ENCODE results near the gene CEP44.
"Not testable (repeated sequence)": the region's sequence is repeated elsewhere in the genome, so short reads cannot be mapped to it uniquely, and the experiment has no call there.

The CEP44 gene

DNA sequence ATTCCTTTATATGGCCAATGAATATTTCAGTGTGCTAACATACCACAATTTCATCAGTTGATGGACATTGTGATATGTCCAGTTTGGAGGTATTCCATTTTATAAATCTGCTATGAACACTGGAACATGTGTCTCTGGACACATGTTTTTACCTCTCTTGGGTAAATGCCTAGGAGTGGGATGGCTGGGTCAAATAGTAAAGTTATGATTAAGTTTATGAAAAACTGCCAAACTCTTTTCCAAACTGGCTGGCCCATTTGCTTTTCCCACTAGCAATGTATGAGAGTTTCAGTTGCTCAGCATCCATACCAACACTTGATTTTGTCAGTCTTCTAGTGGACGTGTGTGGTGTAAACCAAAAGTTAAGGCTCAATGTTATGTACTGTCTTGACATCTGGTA is 40.5 kb downstream of the CEP44 start:
- DNase-seq (ENCODE audit: low spot score) = no peak

DNA sequence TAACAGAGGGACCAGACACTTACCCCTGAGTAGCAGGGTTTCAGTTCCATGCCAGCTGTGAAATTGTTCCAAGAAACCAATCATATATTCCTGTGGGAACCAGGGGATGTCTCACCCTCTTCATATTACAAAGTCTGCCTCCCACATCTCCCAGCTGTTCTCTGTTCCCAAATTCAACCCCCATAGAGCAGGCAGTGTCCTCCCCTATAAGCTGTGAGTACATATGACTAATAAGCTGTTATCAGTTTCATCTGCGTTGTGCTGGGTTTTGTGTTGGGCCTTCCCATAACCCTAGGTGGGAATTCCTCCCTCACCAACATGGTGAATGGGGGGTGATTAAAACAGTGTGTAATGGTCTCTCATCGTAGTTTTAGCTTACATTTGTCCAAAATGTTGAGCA is 41.0 kb downstream of the CEP44 start:
- no peak for DNase-seq (ENCODE audit: low spot score)

DNA sequence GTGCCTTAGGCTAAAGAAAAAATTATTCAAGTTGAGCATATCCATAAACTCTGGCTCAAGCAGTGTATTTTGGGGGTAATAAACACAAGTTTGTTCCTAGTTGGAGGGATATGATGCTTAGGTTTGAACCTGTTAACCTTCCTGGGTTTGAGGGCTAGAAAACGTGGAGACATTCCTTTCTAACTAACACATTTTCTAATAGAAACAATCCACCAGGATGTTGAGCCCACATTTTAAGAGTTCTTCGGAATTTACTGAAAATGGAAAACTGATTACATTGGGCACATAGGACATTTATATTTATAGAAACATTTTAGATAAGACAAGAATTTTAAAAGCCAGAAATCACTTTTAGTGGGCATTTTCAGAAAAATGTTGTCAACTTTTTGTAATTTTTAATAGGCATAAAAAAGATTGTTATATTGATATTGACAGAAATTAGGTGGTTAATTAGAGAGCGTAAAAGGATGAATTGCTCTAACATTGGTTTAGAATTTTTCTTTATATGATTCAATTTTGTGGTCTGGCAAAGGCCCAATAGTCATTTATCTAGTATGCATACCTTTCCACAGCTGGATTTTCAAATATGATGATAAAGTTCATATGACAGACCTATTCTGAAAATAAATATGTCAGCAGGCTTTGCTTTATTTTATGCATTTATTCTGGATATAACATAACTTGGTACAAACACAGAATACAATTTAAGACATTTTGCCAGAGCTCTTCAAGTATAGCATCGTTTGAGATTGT is 49.2 kb downstream of the CEP44 start:
- no peak for DNase-seq (ENCODE audit: low spot score)

- no peak for DNase-seq (ENCODE audit: low spot score)
These were observed 50.9 kb downstream of the CEP44 start for GRCh38 chr4:174334628-174335027.

GRCh38 chr4:174340714-174341113 is 57.0 kb downstream of the CEP44 start:
- DNase-seq (ENCODE audit: low spot score) = no peak

DNA sequence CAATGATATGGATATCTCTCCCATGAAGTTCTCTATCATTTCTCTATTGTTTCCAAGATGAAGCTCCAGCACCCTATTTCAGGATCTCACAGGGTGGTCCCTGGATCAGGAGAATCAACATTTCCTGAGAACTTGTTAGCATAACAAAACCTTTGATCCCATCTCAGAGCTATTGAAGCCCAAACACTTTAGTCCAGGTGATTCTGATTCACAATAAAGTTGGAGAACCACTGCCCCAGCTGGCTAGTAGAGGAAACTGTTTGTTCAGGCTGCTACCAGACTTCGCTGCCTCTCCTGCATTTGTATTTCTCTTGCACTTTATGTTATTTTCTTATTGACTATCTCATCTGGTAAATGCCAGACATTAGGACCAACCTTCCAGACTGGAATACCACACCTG is 65.4 kb downstream of the CEP44 start:
- DNase-seq (ENCODE audit: low spot score) = no peak

DNA sequence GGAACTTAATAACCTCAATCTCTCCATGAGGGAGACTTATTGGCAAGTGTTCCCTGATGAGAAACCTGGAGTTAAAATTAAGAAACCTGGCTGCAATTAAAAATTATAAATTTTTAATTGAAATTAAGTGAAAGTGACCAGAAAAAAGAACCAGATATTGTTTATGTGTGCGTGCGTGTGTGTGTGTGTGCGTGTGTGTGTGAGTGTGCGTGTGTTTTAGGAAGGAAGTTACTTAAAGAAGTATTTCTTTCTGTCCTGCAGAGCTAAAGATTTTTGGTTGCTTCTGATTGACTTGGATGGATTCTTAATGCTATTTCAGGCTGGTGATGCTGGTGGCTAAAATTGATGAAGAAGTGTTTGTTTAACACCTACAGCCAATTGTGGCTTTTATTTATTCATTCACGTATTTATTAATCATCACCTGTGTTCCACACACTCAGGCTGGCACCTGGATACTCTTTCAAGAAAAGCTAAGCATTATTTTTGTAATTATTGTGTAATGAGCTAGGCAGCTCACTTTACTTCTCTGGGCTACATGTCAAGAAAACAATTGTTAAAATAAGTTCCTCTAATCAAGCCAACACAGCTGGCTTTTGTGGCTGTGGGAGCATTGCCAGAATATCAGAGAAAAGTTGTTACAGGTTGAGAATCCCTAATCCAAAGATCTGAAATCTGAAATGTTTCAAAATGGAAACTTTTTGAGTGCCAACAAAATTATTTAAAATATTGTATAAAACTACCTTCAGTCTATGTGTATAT is 68.5 kb downstream of the CEP44 start:
- DNase-seq (ENCODE audit: low spot score) = no peak

GRCh38 chr4:174357321-174357720 is 73.6 kb downstream of the CEP44 start:
- no peak for DNase-seq (ENCODE audit: low spot score)

DNA sequence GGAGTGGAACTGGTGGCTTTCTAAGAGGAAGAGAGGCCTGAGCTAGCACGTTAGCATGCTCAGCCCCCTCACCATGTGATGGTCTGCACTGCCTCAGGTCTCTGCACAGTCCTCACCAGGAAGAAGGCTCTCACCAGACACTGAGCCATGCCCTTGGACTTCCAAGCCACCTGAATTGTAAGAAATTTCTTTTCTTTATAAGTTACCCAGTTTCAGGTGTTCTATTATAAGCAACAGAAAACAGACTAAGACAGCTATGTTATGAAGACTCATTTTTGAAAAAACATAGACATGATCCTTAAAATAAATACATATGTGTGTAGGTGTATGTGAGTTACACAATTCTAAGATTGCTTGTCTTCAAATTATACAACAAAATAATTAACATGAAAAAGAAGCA is 74.7 kb downstream of the CEP44 start:
- DNase-seq (ENCODE audit: low spot score) = no peak

DNA sequence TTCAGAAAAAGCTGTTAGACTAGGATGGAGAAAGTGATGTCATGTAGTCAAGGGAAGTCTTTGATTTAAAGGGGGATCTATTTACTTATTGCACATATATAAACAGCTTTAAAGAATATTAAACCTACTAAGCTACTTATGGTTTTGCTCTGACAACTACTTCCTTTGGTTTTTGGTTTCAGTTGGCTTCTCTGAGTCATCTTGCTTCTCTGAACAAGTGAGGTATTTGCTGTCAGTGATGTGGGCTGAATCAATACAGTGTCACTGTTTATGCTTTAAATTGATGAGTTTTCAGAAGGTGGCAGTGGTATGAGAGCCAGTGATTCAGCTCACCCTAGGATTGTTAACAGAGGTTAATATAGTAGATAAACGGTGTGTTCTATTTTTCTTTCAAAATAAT is 75.1 kb downstream of the CEP44 start:
- no peak for DNase-seq (ENCODE audit: low spot score)

DNA sequence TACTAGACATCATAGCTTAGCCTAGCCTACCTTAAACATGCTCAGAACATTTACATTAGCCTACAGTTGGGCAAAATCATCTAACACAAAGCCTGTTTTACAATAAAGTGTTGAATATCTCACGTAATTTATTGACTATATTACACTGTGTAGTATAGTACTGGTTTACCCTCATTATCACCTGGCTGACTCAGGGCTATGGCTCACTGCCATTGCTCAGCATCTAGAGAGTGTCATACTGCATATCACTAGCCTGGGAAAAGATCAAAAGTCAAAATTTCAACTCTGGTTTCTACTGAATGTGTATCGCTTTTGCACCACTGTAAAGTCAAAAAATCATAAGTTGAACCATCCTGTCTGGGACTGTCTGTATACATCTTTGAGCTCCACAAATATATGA is 78.6 kb downstream of the CEP44 start:
- no peak for DNase-seq (ENCODE audit: low spot score)

- DNase-seq (ENCODE audit: low spot score) = not testable (repeated sequence)
These were observed 80.1 kb downstream of the CEP44 start for GRCh38 chr4:174363782-174364181.

DNA sequence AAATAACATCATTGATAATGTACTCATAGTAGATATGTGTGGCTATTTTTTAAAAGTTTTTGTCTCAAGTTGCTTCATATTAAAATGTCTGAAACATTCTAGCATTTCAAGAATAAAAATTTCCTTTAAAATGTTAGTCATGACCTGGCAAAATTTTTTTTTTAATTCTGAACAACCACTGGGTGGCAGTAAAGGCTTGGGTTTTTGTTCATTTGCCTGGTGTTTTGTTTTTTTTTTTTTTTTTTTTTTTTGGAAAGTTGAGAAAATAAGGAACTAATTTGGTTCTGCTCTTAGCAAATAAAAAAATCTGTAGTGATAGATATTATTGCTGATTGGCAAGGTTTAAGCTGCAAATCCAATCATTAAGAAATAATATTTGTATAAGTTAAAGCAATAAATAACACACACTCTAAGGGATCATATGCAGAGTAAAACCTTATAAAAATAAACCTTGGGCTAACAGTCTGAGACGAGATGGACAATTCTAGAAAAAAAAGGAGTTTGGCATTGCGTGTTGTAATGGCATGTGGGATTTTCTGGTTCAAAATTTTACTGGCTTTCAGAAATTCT is 81.4 kb downstream of the CEP44 start:
- no peak for DNase-seq (ENCODE audit: low spot score)

- DNase-seq (ENCODE audit: low spot score) = no peak
These were observed 86.3 kb downstream of the CEP44 start for GRCh38 chr4:174369985-174370384.

DNA sequence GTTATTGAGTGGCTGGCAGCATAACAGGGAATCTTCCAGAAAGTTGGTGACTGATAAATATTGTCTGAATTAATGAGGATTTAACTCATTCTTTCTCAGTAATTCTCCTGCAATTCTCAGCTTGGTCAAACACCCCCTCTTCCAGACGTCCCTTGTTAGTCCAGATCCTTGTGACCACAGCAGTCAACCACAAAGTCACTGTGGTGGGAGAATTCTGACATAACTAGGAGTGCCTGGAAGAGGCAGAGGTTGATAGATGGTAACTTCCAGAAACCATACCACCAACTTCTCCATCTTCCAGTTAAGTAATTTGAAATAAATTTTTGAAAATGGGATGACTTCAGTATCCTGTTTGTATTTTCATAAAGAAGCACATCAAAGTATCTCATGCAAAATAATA is 90.1 kb downstream of the CEP44 start:
- no peak for DNase-seq (ENCODE audit: low spot score)

- DNase-seq (ENCODE audit: low spot score) = no peak
These were observed 91.7 kb downstream of the CEP44 start for GRCh38 chr4:174375422-174375821.

DNA sequence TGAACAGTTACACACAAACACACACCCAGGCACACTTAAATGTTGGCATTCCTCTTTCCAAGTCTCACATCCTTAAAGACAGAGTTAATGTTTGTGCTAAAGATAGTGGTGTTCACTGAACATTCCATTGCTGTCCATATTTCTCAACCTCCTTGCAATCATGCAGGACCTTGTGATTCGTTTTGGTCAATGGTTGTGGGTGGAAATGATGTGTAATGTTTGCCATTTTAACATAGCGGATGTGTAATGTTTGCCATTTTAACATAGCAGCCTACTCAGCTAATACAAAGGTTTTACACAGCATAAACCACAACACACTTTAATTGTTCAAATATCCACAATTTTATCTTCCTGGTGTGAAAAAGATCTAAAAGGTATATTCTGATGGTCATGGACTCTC is 93.9 kb downstream of the CEP44 start:
- no peak for DNase-seq (ENCODE audit: low spot score)

DNA sequence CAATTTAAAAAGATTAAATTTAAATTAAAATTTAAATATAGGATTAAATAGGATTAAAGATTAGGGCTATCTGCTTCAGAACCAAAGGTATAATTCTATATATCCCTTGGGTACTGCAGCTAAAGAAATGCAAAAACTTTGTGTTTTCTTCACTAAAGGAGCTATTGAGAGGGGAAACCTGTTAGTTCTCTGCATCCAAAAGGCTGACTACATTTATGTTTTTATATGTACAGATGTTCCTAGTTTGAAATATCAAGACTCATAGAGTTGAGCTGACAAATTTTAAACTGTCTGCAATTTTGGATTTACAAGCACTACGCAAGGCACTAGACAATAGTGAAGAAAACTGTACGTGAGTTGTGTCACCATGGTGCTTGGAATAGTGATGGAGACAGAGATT is 95.2 kb downstream of the CEP44 start:
- no peak for DNase-seq (ENCODE audit: low spot score)

DNA sequence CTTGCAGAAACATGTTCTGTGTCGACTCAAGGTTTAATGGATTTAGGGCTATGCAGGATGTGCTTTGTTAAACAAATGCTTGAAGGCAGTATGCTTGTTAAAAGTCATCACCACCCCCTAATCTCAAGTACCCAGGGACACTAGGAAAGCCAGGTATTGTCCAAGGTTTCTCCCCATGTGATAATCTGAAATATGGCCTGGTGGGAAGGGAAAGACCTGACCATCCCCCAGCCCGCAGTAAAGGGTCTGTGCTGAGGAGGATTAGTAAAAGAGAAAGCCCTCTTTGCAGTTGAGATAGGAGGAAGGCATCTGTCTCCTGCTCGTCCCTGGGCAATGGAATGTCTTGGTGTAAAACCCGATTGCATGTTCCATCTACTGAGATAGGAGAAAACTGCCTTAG is 96.5 kb downstream of the CEP44 start:
- DNase-seq (ENCODE audit: low spot score) = not testable (repeated sequence)

DNA sequence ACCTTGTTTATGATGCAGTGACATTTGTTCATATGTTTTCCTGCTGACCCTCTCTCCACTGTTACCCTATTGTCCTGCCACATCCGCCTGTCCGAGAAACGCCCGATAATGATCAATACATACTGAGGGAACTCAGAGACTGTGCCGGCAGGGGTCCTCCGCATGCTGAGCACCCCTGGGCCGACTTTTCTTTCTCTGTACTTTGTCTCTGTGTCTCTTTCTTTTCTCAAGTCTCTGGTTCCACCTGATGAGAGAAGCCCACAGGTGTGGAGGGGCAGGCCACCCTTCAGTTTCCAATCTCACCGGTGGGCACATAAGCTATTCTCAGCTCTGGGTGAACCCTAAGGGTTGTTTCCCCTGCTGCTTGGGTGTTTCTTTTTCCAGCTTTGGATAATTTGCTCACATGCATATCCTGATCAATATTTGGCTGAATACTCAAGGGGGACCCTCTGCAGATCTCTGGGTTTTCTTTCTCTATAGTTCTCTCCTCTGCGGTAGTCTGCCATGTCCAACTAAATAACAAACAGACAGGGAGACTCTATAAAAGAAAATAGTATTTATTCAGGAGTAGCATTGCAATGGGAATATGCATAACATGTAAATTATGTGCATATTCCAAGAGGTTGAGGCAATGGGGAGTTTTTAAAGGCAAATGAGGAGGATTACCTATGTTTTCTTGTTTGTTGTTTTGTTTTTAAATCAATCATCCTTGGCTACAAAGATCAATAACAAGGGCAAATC is 97.2 kb downstream of the CEP44 start:
- DNase-seq (ENCODE audit: low spot score) = no peak

DNA sequence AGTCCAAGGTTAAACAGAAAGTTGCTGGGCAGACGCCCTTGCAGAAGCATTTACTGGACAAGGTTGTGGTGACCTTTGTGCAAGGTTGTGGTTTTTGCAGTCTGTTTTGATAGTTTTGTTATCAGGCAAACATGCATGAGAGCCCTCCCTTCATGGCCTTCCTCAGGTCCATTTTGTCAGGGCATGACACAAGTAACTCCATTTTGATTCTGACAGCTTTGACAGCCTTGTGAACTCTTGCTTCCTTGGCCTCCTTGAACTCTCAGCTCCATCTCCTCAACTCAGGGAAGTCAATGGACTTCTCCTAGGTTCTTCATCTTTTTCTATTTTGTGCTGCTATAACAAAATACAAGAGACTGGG is 97.7 kb downstream of the CEP44 start:
- DNase-seq (ENCODE audit: low spot score) = no peak
